Stimulated activated CD4-positive, alpha-beta T cell treated with anti-CD3 and anti-CD28 coated beads, TNF-alpha, amount 100 ng/mL, for 48 hours (primary cell): ENCODE measurements around the gene QKI.
"Not testable (repeated sequence)": the region's sequence is repeated elsewhere in the genome, so short reads cannot be mapped to it uniquely, and the experiment has no call there.

Source experiments
- DNase-seq, 3 donors: peaks; one replicate each; pipeline ENCODE4 v3.0.0-alpha.2; 2020; ENCODE audit warnings: low read depth in 3 of 3

The QKI gene

GRCh38 chr6:163414946-163415619, 565 bp downstream of the QKI start:
- DNase-seq: peak in 1 of 3 donors; percentile 7

GRCh38 chr6:163415620-163416556, 1.4 kb downstream of the QKI start:
- DNase-seq: peak in 1 of 3 donors; percentile 23

- no peak for DNase-seq
Observed at GRCh38 chr6:163416557-163417253, 2.2 kb downstream of the QKI start.

- DNase-seq: no peak
Observed at GRCh38 chr6:163417595-163417994, 3.1 kb downstream of the QKI start.

- no peak for DNase-seq
Observed at GRCh38 chr6:163418311-163419029, 4.0 kb downstream of the QKI start.

GRCh38 chr6:163419413-163420288, 5.1 kb downstream of the QKI start:
- DNase-seq: no peak

GRCh38 chr6:163420289-163420614, 5.7 kb downstream of the QKI start:
- DNase-seq: no peak

GRCh38 chr6:163422550-163422949, 8.0 kb downstream of the QKI start:
- no peak for DNase-seq

GRCh38 chr6:163423696-163424095, 9.2 kb downstream of the QKI start:
- no peak for DNase-seq

- no peak for DNase-seq
Observed at GRCh38 chr6:163427498-163428254, 13.2 kb downstream of the QKI start.

- no peak for DNase-seq
Observed at GRCh38 chr6:163428373-163428772, 13.9 kb downstream of the QKI start.

GRCh38 chr6:163429858-163430448, 15.4 kb downstream of the QKI start:
- DNase-seq: no peak

GRCh38 chr6:163432300-163432699, 17.8 kb downstream of the QKI start:
- no peak for DNase-seq

GRCh38 chr6:163433486-163433885, 19.0 kb downstream of the QKI start:
- not testable (repeated sequence) for DNase-seq

- DNase-seq: no peak
Observed at GRCh38 chr6:163435023-163435422, 20.5 kb downstream of the QKI start.

- no peak for DNase-seq
Observed at GRCh38 chr6:163436843-163437242, 22.3 kb downstream of the QKI start.

- DNase-seq: no peak
Observed at GRCh38 chr6:163437466-163437865, 22.9 kb downstream of the QKI start.

GRCh38 chr6:163438298-163438939, 23.9 kb downstream of the QKI start:
- DNase-seq: no peak

- no peak for DNase-seq
Observed at GRCh38 chr6:163438940-163439335, 24.4 kb downstream of the QKI start.
